ENCODE results near the gene SNCA.

SNCA gene

GRCh38 chr4:89821612-89822011 is 15.3 kb downstream of the SNCA start:
- no peak for DNase-seq (ENCODE audit: low read depth)
- TF ChIP-seq CTCF (IDR thresholded peaks at IDR 0.05; ENCODE audit: low read depth, low read length, missing control alignments) = no peak

GRCh38 chr4:89820010-89820409 is 17.0 kb downstream of the SNCA start:
- no peak overlapping the region for H3K4me3 ChIP-seq (ENCODE audit: low read depth, low read length)
- DNase-seq (ENCODE audit: low read depth) = no peak
- no peak for TF ChIP-seq CTCF (IDR thresholded peaks at IDR 0.05; ENCODE audit: low read depth, low read length, missing control alignments)

More at GRCh38 chr4:89821612-89822011, 15.3 kb downstream of the SNCA start:
- no peak overlapping the region for H3K4me3 ChIP-seq (ENCODE audit: low read depth, low read length)

- no peak overlapping the region for H3K4me3 ChIP-seq (ENCODE audit: low read depth, low read length)
- TF ChIP-seq CTCF (IDR thresholded peaks at IDR 0.05; ENCODE audit: low read depth, low read length, missing control alignments) = no peak
- no peak for DNase-seq (ENCODE audit: low read depth)
These were observed 22.6 kb downstream of the SNCA start for GRCh38 chr4:89814362-89814761.

GRCh38 chr4:89813197-89813596 is 23.8 kb downstream of the SNCA start:
- DNase-seq (ENCODE audit: low read depth) = no peak
- TF ChIP-seq CTCF (IDR thresholded peaks at IDR 0.05; ENCODE audit: low read depth, low read length, missing control alignments) = no peak
- no peak overlapping the region for H3K4me3 ChIP-seq (ENCODE audit: low read depth, low read length)

- DNase-seq (ENCODE audit: low read depth) = no peak
- no peak for TF ChIP-seq CTCF (IDR thresholded peaks at IDR 0.05; ENCODE audit: low read depth, low read length, missing control alignments)
- H3K4me3 ChIP-seq (ENCODE audit: low read depth, low read length) = no peak overlapping the region
These were observed 29.4 kb downstream of the SNCA start for GRCh38 chr4:89807441-89808140.

- TF ChIP-seq CTCF (IDR thresholded peaks at IDR 0.05; ENCODE audit: low read depth, low read length, missing control alignments) = no peak
- H3K4me3 ChIP-seq (ENCODE audit: low read depth, low read length) = no peak overlapping the region
- DNase-seq (ENCODE audit: low read depth) = no peak
These were observed 31.7 kb downstream of the SNCA start for GRCh38 chr4:89805297-89805696.

GRCh38 chr4:89803915-89804314 is 33.0 kb downstream of the SNCA start:
- no peak overlapping the region for H3K4me3 ChIP-seq (ENCODE audit: low read depth, low read length)
- DNase-seq (ENCODE audit: low read depth) = no peak
- TF ChIP-seq CTCF (IDR thresholded peaks at IDR 0.05; ENCODE audit: low read depth, low read length, missing control alignments) = no peak

All from GM12864 (cell line).